Stimulated activated memory B cell treated with anti-CD40 and anti-IgM and Interleukin-4, amounts not matched to agents 10 μg/mL and 1 μg/mL and 100 μg/mL, for 72 hours (primary cell): ENCODE measurements around the gene PAXX.
A peak's percentile ranks its signal among the peaks of the same experiment; 100 is the strongest.
"Not testable (repeated sequence)": the region's sequence is repeated elsewhere in the genome, so short reads cannot be mapped to it uniquely, and the experiment has no call there.

ENCODE experiments used
- ATAC-seq: fragments of 150-1000 bp; cut with Tn5 transposase; 2 replicates; pipeline ENCODE4 v1.10.0; 2021
- H3K27ac Mint-ChIP-seq: one replicate; pipeline ENCODE4 v1.8.0; 2022; ENCODE audit warnings: mild to moderate bottlenecking, mixed read lengths
- H3K27me3 Mint-ChIP-seq: one replicate; pipeline ENCODE4 v1.8.0; 2022; ENCODE audit warnings: mixed read lengths
- H3K36me3 Mint-ChIP-seq: one replicate; pipeline ENCODE4 v1.8.0; 2022; ENCODE audit warnings: mixed read lengths
- H3K4me1 Mint-ChIP-seq: one replicate; pipeline ENCODE4 v1.8.0; 2022; ENCODE audit warnings: mixed read lengths
- H3K4me3 Mint-ChIP-seq: one replicate; pipeline ENCODE4 v1.8.0; 2022; ENCODE audit warnings: mild to moderate bottlenecking, moderate library complexity, mixed read lengths
- H3K9me3 Mint-ChIP-seq: one replicate; pipeline ENCODE4 v1.8.0; 2022; ENCODE audit warnings: mixed read lengths

Gene PAXX

DNA sequence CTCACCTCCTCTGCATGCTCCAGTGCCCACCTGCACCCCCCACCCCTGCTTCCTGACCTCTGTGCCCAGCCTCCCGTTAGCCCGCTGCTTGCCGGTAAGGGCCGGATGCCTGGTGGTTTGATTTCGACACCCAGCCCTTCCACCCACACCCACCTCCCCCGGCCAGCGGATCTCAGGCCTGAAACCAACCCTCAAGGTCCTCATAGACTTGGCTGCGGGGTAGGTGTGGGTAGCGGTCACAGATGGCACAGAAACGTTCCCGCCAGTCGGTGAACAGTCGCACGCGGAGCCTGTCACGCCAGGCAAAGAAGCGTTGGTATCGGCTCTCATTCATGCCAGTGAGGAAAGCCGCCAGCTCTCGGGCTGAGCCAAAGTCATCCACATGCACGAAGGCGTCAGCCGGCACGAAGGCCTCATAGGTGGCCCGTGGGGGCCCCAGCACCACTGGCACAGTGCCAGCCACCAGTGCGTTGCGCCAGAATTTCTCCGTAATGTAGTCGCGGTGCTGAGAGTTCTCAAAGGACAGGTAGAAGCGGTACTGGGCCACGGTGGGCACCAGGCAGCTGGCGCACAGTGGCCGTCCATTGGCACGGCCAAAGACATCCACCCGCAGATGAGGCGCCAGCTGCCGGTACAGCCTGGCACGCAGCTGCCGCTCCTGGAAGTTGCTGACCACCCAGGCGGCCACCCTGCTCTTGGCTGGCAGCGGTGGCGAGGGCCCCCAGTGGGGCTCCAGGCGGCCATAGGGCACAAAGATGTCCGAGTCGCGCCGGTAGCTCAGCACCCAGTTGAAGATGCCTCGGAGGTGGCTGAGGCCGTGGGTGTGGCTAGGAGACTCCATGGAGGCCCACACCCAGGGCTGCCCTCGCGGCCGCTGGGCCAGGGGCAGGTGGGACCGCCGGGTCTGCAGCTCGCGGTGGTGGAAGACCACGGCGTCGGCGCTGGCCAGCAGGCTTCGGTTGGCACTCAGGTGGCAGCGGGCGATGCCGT lies 38.6 kb downstream of the PAXX start:
- Mint-ChIP-seq H3K36me3 (no peaks in the 10 kb centered on the region), H3K27ac (peak overlapping the region; percentile 92), H3K4me3 (peak overlapping the region; percentile 83), H3K4me1 (peaks cover 84% of the 10 kb centered on the region), H3K9me3 (no peaks in the 10 kb centered on the region), H3K27me3 (no peaks in the 10 kb centered on the region)
- peak; percentile 3 for ATAC-seq

DNA sequence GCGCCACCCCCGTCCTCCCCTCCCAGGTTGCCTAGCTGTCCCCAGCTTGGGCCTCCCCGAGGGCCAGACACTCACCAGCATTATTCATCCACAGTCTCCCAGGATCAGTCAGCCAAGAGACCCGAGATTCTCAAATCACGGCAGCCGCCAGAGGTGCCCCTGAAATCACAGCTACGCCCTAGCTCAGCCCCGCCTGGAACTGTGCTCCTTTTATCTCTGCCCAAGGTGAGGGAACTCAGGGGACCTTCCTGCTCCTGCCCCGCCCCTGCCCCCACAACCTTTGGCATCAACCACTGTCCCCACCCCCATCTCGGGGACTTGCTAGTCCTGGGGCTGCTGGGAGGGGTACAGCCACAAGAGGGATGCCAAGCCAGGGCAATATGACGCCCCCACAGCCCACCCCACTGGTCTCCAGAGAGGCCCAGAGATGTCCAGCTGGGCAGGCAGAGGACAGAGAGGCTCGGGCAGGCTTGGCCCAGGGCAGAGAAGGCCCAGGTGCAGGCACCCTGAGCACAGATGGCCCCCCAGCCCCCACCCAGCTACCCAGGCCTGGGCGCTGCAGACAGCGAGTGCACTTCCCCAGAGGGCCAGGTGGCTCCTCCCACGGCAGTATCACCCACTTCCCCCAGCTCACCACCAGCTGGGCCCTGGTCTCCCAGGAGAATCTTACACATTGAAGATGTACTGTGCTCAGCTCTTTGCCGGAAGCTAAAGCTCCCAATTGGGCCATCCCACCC lies 39.9 kb downstream of the PAXX start, which contains the start of gene FUT7:
Gene FUT7, minus strand, starts transcription at position 185 of the 737 bp plus-strand sequence. Its CDS starts 97 bp downstream, at position 88.
- no peaks in the 10 kb centered on the region for H3K9me3 Mint-ChIP-seq
- H3K4me1 Mint-ChIP-seq = peaks cover 72% of the 10 kb centered on the region
- peak within 1 kb of the TSS; percentile 92 for H3K27ac Mint-ChIP-seq
- H3K36me3 Mint-ChIP-seq = no peaks in the 10 kb centered on the region
- H3K4me3 Mint-ChIP-seq = peak within 1 kb of the TSS; percentile 83
- ATAC-seq = peak; percentile 59
- H3K27me3 Mint-ChIP-seq = no peaks in the 10 kb centered on the region

DNA sequence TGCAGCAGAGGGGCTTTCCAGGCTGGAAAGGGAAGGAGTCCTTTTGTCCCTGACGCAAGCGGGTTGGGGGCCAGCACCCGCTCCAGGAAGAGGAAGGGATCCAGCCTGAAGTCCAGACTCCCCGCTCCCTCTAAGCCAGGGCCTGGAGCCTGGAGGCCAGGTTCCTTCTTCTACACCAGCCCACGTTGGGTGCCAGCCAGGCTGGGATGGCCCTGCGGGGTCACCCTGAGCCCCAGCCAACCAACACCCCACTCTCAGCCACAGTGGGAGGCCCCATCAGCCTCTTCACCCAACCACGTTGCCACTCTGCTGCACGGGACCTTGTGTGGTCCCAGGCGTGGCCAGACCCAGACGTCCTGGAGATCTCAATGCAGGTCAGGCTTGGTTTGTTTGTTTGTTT lies 40.6 kb downstream of the PAXX start:
- Mint-ChIP-seq H3K9me3 (no peaks in the 10 kb centered on the region), H3K27ac (peak overlapping the region; percentile 92), H3K4me3 (peak overlapping the region; percentile 83), H3K4me1 (peaks cover 68% of the 10 kb centered on the region), H3K27me3 (peaks cover under 1% of the 10 kb centered on the region), H3K36me3 (no peaks in the 10 kb centered on the region)
- ATAC-seq = peak; percentile 27

DNA sequence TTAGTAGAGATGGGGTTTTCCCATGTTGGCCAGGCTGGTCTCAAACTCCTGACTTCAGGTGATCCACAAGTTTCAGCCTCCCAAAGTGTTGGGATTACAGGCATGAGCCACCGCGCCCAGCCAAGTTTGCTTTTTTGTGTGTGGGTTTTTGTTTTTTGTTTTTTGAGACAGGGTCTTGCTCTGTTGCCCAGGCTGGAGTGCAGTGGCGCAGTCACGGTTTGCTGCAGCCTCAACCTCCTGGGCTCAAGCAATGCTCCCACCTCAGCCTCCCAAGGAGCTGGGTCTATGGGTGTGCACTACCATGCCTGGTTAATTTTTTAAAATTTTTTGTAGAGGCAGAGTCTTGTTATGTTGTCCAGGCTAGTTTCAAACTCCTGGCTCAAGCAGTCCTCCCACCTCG lies 41.3 kb downstream of the PAXX start:
- peak overlapping the region; percentile 92 for H3K27ac Mint-ChIP-seq
- H3K9me3 Mint-ChIP-seq, ATAC-seq, H3K27me3 Mint-ChIP-seq, H3K36me3 Mint-ChIP-seq: not testable (repeated sequence)
- H3K4me3 Mint-ChIP-seq = peak overlapping the region; percentile 83
- H3K4me1 Mint-ChIP-seq = peaks cover 68% of the 10 kb centered on the region

DNA sequence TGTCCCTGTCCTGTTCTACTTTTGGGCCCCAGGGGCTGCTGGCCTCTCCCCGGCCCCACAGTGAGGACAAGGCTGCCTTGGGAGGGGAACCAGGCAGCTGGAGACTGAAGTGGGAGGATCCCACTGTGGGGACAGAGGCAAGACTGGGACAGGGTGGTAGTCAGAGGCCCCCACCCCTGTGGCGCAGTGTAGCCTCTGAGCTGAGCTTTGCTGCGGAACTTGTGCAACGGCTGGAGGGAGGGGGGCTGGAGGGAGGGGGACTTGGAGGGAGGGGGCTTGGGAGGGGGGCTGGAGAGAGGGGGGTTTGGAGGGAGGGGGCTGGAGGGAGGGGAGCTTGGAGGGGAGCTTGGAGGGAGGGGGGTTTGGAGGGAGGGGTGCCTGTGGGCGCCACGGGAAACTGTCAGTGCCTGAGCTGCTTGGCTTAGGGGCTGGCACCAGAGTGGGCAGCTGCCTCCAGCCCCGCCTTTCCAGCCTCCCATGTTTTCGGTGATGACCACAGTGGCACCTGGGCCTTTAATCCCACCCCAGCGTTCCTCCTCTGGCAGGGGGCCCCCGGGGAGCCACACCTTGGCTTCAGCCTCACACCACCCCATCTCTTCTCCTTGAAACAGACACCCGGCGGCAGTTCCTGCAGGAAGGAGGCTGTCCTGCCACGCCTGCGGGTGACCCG lies 42.0 kb downstream of the PAXX start:
- H3K4me1 Mint-ChIP-seq = peaks cover 61% of the 10 kb centered on the region
- peaks cover 14% of the 10 kb centered on the region for H3K27me3 Mint-ChIP-seq
- H3K27ac Mint-ChIP-seq = peak overlapping the region; percentile 92
- H3K4me3 Mint-ChIP-seq = peak overlapping the region; percentile 77
- no peaks in the 10 kb centered on the region for H3K9me3 Mint-ChIP-seq
- no peak for ATAC-seq
- H3K36me3 Mint-ChIP-seq = no peaks in the 10 kb centered on the region

DNA sequence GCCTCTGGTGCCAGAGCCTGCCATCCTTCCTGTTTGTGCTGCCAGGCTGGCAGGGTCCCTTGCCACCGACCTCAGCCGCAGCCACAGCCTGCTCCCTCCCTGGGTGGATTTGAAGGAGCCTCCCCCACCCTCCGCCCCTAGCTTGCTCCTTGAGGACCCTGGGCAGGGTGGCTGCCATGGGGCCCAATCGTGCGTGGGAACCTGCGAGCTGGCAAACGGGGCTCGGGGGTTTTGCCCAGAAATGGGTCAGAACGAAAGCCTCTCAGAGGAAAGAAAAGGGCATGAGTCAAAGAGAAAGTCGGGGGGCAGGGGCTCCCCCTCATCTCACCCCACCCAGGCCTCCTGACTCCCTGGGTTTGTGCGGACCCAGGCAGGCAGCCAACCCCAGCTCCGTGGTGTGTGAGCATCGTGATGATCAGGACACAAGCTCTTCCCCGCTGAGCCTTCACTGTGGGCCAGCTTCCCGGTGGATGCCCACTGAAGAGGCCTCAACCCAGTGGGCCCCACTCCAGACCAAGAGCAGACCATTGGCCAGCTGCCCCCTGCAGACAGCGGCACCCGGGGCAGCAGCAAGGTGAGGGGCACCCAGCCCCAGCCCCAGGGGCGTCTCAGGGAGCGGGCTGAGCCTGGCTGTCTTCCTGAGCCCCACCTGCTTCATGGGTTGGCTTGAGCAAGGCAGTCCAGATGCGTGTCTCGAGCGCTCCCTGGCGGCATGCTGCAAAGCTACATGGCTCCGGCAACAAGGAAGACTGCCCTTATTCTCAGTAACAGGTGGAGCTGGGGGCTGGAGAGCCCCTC lies 42.7 kb downstream of the PAXX start:
- no peaks in the 10 kb centered on the region for H3K36me3 Mint-ChIP-seq
- H3K4me1 Mint-ChIP-seq = peaks cover 53% of the 10 kb centered on the region
- ATAC-seq = peak; percentile 78
- H3K27ac Mint-ChIP-seq = peak overlapping the region; percentile 92
- H3K27me3 Mint-ChIP-seq = peaks cover 19% of the 10 kb centered on the region
- H3K4me3 Mint-ChIP-seq = peak overlapping the region; percentile 77
- H3K9me3 Mint-ChIP-seq = no peaks in the 10 kb centered on the region

DNA sequence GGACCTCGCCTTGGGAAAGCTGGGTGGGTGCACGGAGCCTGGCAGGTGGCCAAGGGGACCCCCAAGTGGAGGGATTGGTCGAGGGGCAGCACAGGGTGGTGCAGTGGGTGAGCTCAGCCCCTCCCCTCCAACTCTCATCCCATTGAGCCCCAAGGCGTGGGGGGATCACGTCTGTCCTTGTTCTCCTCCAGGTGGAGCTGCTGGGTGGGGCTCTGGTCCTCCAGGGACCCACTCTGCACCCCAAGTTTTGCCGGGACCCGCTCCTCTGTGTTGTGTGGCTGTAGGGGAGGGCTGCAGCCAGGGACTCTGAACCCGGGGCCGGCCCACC lies 43.2 kb downstream of the PAXX start:
- peak overlapping the region; percentile 92 for H3K27ac Mint-ChIP-seq
- no peak for ATAC-seq
- peaks cover 24% of the 10 kb centered on the region for H3K27me3 Mint-ChIP-seq
- H3K36me3 Mint-ChIP-seq = no peaks in the 10 kb centered on the region
- peak overlapping the region; percentile 77 for H3K4me3 Mint-ChIP-seq
- peaks cover 48% of the 10 kb centered on the region for H3K4me1 Mint-ChIP-seq
- H3K9me3 Mint-ChIP-seq = no peaks in the 10 kb centered on the region

DNA sequence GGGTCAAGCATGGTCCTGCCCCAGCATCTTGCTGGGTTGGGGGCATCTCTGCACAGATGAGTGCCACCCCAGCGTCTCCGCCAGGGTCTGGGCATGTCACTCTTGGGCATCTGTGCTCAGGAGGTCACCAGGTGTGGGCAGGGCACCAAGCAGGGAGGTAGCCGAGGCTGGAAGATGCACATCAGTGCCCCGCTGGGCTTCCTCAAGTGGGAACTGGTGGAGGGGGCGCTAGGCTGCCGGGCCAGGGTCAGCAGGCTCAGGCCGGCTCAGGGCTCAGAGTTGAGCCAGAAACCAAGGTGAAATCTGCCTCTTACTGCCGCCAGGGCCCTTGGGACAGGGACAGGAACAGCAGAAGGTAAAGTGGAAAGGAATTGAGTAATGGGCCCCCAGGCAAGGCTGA lies 43.7 kb downstream of the PAXX start:
- Mint-ChIP-seq H3K4me1 (peaks cover 43% of the 10 kb centered on the region), H3K27ac (peak overlapping the region; percentile 92), H3K27me3 (peaks cover 29% of the 10 kb centered on the region), H3K36me3 (no peaks in the 10 kb centered on the region), H3K4me3 (no peak overlapping the region), H3K9me3 (no peaks in the 10 kb centered on the region)
- ATAC-seq = no peak

DNA sequence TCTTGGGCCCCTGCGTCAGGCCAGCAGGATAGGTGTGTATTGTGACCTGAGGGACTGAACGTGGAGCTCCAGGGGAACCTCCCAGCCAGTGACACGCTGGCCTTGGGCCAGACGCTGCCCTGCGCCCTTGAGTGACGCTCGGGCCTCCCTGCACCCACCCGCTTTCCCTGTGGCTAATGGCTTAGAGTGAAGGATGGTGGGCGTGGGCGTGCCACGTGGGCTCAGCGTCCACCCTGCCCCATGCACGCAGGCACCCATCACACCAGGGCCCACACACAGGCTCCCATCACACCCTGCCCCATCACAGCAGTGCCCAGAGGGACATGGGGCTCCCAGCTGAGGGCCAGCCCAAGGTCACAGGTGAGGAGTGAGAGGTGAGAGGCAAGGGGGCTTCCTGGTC lies 44.8 kb downstream of the PAXX start:
- Mint-ChIP-seq H3K4me1 (peaks cover 36% of the 10 kb centered on the region), H3K27ac (no peak overlapping the region), H3K36me3 (no peaks in the 10 kb centered on the region), H3K4me3 (no peak overlapping the region), H3K9me3 (no peaks in the 10 kb centered on the region), H3K27me3 (peaks cover 40% of the 10 kb centered on the region)
- no peak for ATAC-seq

DNA sequence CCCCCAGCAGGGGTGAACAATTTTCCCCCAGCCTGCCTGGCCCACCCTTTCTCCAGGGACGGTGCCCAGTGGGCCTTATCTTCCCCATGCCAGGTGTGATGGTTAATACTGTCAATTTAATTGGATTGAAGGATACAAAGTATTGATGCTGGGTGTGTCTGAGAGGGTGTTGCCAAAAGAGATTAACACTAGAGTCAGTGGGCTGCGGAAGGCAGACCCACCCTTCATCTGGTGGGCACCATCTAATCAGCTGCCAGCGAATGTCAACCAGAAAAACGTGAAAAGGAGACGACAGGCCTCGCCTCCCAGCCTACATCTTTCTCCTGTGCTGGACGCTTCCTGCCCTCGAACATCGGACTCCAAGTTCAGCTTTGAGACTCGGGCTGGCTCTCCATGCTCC lies 45.3 kb downstream of the PAXX start:
- no peaks in the 10 kb centered on the region for H3K9me3 Mint-ChIP-seq
- no peak overlapping the region for H3K27ac Mint-ChIP-seq
- H3K36me3 Mint-ChIP-seq = no peaks in the 10 kb centered on the region
- H3K4me3 Mint-ChIP-seq = no peak overlapping the region
- H3K4me1 Mint-ChIP-seq = peaks cover 32% of the 10 kb centered on the region
- ATAC-seq = no peak
- H3K27me3 Mint-ChIP-seq = peaks cover 45% of the 10 kb centered on the region

DNA sequence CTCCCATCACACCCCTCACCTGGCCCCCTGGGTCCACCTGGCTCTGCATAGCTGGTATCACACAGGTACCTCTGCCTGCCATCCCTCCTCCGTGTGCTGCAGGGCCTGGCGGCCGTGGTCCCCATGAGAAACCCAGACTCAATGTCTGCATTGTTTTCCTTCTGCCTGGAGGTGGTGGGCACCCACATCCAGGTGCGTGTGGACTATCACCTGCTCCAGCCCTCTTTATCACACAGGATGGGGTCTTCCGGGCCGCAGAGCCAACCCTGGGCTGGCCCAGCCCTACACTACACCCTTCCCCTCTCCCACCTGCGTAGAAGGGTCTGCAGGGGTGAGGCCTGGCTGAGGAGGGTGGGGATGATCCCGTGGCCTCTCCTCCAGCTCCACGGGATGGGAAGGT lies 46.7 kb downstream of the PAXX start:
- Mint-ChIP-seq H3K27me3 (peaks cover 59% of the 10 kb centered on the region), H3K4me3 (no peak overlapping the region), H3K4me1 (peaks cover 17% of the 10 kb centered on the region), H3K36me3 (no peaks in the 10 kb centered on the region), H3K9me3 (no peaks in the 10 kb centered on the region), H3K27ac (no peak overlapping the region)
- no peak for ATAC-seq

DNA sequence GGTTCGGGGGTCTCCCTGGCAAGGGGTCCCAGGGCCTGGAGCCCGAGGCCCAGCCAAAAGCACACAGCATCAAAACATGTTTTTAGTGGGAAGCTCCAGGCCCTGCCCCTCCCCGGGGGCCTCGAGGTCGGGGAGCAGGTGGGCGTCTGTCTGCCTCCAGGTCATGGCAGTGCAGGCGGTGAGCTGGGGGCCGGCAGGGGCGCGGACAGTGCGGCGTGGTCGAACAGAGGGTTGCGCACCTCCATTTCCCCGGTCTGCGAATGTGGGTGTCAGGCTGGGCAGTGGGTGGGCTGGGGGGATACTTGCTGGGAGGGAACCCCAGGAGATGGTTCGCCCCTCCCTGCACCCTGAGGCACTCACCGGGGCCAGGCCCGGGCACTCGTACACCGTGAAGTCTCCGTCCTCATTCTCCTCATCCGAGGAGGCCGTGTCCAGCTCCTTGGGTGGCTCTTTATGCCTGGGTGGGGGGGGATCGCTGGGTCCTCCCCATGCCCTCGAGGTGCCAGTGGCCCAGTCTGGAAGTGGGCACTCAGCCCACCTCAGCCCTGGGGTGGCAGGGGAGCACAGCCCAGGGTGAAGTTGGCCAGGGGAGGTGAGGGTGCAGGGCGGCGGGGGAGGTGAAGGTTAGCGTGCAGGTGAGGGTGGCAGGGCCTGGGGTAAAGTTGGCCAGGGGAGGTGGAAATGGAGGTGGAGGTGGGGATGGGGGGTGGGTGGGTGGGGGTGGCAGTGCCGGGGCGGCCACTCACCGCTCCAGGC lies 47.6 kb downstream of the PAXX start:
- H3K27me3 Mint-ChIP-seq = peaks cover 68% of the 10 kb centered on the region
- no peak overlapping the region for H3K27ac Mint-ChIP-seq
- no peaks in the 10 kb centered on the region for H3K36me3 Mint-ChIP-seq
- H3K4me1 Mint-ChIP-seq = peaks cover 13% of the 10 kb centered on the region
- H3K9me3 Mint-ChIP-seq = no peaks in the 10 kb centered on the region
- ATAC-seq = no peak
- H3K4me3 Mint-ChIP-seq = no peak overlapping the region

DNA sequence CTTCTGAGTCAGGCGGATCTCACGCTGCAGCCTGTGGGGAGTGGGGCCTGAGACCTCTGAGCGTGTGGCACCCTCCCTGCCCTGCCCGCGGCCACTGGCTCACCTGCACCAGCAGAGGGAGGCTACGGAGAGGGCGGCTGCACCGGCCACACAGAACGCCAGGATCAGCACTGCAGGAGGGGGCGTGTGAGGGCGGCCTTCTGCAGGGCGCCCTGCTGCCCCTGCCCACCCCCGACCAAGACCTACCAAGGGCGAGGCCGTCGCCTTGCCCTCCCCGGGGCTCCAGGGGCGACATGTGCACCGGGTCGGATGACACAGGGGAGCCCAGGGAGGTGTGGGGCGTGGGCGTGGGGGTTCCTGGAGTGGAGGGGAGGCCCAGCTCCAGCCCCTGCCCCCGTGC lies 48.3 kb downstream of the PAXX start:
- H3K4me1 Mint-ChIP-seq = peaks cover 11% of the 10 kb centered on the region
- peak; percentile 42 for ATAC-seq
- H3K27ac Mint-ChIP-seq = no peak overlapping the region
- no peak overlapping the region for H3K4me3 Mint-ChIP-seq
- no peaks in the 10 kb centered on the region for H3K36me3 Mint-ChIP-seq
- H3K27me3 Mint-ChIP-seq = peaks cover 75% of the 10 kb centered on the region
- no peaks in the 10 kb centered on the region for H3K9me3 Mint-ChIP-seq

DNA sequence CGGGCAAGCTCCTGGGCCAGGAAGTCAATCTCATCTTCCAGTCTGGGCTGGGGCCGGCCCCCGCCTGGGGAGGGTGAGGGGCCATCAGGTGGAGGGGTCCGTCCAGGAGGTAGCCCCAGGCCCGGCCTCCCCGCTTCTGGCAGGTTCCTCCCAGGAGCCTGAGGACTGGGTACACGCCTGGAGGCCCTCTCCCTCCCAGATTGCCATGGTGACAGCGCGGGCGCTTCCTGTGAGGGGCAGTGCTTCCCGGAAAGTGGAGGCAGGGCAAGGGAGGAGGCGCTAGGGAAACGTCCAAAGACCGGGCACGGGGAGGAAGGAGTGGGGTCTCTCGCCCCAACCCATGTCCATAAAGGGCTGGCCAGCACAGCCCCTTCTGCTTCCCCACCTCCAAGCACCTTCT lies 48.9 kb downstream of the PAXX start:
- Mint-ChIP-seq H3K27me3 (peaks cover 76% of the 10 kb centered on the region), H3K4me3 (no peak overlapping the region), H3K4me1 (peaks cover 11% of the 10 kb centered on the region), H3K27ac (no peak overlapping the region), H3K9me3 (no peaks in the 10 kb centered on the region), H3K36me3 (no peaks in the 10 kb centered on the region)
- no peak for ATAC-seq
